Measurements from ENCODE around the gene CCDC93. TPM values are rescaled to one million over a fixed set of nuclear protein-coding genes. Genes with fewer than 3 reads are reported as not detected.
A peak's percentile ranks its signal among the peaks of the same experiment; 100 is the strongest.

Gene CCDC93
- total RNA-seq, 1 donor from 2014 or later: 17.7 TPM

GRCh38 chr2:117994729-117995128 is 19.1 kb downstream of the CCDC93 start:
- no peak for DNase-seq (ENCODE audit: low read depth in 2 of 2)

DNA sequence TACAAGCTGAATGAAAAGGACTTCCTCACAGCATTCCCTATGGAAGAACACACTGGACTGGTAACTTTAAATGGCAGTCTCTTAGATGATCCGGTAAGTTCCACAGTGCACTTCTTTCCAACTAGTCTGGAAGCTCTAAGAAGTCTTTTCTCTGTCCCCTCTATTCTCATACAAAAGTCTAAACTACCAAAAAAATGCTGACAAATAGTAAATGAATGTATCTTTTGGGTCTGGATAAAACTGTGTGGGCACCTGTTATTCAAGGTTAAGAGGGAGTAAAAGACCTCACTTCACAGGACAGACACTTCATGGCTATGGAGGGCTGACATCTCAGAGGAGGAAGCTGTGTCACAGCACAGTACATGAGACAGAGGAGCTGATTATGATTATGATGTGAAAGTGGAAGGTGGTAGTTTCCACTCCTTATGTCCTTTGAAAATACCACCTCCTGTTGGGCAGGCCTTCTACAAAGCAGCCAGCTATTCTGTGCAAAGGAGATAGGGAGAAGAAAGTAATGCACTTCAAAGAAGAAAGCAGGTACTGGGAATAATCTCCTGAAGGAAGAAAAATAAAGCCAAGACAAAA is 23.9 kb downstream of the CCDC93 start:
- DNase-seq (ENCODE audit: low read depth in 2 of 2): no peak

DNA sequence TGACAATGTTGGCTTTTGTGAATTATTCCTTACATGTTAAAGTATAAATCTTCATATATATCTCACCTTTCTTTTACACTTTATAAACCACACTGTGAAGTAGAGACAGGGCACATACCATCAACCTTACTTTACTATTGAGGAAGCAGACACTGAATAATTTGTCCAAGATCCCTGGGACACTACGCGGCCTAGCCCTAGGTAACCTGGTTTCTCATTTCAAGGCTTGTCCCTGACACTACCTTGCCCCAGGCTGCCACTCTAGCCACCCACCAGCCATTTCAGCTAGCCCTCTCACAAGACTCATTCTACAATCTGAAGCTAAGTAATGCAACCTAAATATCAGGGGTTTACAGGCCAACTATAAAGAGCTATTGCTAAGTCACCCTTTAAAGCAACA is 26.7 kb downstream of the CCDC93 start:
- no peak for DNase-seq (ENCODE audit: low read depth in 2 of 2)

DNA sequence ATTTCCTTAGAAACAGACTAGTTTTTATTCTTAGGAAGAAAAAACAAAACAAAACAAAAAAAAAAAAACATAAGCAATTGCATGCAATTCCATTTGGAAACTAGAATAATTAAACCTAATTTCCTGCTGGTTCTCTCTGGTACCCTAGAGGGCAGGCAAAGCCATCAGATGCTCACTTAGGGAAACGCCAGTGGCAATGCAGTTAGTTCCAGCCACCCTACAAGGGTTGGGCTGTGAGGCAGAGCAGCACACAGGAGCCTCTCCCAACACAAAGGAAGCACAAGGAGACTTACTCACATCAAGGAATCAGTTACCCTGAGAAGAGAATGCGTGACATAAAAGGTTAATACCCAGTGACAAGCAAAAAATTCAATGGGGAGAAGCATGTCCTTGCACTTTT is 28.8 kb downstream of the CCDC93 start:
- no peak for DNase-seq (ENCODE audit: low read depth in 2 of 2)

DNA sequence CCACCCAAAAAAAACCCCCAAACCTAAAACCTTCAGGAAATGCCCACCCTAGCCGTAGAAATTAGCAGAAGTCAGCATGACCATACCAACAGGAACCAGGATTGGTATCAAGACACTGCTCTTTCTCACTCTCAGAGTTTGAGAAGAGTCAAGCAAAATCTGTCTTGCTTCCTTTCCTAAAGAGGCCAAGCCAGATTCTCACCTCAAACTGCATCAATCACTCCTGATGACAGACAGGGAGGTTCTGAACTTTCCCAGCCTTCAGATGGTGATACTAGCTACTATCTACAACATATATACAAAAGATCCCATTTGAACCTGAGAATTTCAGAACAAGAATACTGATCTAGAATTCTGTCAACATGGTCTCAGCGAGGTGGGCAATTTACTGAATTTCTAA is 29.7 kb downstream of the CCDC93 start:
- DNase-seq (ENCODE audit: low read depth in 2 of 2): no peak

DNA sequence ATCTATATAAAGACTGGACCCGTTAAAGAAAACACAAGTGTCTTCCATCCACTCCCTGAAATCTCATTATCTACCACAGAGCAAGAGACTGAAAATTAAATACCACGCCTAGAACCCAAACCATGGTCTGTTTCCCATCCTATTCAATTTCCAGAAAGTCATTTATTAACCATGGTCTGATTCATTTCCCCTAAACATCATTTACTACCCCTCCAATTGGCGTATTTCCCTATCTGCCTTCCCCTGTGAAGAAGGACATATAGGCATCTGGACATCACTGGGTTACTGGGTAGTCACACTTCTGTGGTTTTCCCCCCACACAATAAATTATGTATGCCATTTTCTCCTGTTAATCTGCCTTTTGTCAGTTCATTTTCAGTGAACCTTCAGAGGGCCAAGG is 30.8 kb downstream of the CCDC93 start:
- DNase-seq (ENCODE audit: low read depth in 2 of 2): no peak

GRCh38 chr2:117982376-117983033 is 31.4 kb downstream of the CCDC93 start:
- no peak for DNase-seq (ENCODE audit: low read depth in 2 of 2)

DNA sequence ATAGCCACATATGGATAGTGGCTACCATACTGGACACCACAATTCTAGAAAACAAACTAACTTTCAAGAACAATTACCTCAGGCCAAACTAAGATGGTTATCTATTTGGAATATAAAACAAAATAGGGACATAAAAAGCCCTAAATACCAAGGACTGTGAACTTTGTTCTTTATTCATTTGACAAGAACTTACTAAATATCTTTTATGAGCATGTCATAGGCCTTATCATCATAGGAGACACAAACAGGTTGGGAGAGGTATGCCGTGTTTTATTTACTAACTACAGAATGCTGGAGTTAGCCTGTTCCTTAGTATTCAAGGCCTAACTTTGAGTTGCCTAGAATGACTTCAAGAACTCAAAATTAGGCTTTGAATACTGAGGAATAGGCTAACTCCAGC is 32.1 kb downstream of the CCDC93 start:
- no peak for DNase-seq (ENCODE audit: low read depth in 2 of 2)

GRCh38 chr2:117980783-117981676 is 32.8 kb downstream of the CCDC93 start:
- DNase-seq (ENCODE audit: low read depth in 2 of 2): peak in 1 of 2 donors; percentile 32

DNA sequence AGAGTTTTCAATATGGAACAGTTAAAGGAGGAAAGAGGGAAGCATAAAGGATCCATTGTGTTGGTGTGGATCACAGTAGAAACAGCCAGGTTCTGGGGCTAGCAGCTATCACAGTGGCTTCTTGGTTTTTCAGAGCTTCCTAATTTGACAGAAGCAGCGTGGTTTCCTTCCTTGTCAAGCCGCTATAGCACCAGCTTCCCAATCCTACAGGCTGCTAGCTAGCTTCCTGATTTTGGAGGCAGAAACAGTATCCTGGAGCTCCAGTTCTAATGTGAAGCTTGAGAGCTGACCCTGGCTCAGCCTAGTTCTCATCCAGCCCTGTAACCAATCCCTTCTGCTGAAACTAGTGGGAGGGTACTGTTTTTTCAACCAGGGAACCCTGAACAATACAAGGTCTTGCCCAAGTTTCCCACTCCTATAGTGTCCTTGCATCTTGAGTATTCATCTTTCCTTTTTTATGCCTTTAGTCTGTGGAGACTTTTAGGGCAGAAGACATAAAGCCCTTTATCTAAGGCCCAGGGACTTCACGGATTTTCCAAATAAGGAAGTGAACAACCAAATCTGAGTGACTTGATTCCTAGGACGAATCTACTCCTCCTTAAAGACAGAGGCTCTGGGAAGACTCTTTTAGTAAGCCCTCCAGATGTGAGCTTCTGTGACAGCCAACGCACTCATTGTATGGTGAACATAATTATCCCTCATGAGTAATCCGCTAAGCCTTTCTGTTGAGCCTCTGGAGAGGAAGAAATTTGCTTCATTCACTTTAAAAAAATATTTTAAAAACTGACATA is 33.8 kb downstream of the CCDC93 start:
- no peak for DNase-seq (ENCODE audit: low read depth in 2 of 2)

DNA sequence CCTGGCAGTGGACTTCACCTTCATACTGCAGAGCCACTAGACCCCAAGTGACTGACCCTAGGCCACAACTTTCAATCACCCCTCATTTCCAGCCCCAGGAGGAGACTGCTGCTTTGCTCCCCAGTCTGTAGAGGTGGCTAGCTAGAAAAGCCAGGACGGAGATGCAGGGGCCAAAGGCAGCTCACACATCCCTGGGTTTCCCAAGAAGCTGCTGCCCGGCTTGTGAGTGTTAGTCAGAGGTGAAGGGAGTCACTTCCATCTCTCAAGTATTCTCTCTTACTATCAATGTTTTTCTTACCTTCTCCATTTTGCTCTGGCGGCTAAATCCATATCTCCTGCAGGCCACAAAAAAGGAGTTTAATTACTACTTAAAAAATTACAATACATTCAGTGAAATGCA is 36.2 kb downstream of the CCDC93 start:
- no peak for DNase-seq (ENCODE audit: low read depth in 2 of 2)

- no peak for DNase-seq (ENCODE audit: low read depth in 2 of 2)
Observed at GRCh38 chr2:117976581-117976980, 37.3 kb downstream of the CCDC93 start.

DNA sequence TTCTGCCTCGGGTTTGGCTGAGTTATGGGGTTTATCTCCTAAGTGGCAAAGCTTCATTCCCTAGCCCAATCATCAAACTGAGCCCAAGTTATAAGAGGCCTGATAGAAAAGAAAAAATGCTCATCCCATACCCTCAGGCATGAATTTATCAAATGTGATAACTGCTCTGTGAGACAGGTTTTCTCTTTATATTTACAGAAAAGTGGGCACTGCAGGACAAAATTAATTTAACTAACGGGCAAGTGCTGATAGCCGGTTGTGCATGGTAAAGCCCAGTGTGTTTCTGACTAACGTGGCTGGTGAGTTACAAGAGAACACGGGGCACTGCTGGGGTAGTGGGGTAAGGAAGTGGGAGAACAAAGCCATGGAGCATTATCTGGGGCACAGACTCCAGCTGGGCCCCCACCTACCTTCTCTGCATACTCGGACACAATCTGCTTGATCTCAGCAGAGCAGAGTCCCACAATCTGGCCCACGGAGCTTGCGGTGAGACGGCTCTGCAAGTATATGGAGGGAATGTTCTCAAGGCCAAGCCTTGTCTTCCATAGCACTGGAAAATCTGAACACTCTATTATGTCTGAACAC is 40.3 kb downstream of the CCDC93 start:
- DNase-seq (ENCODE audit: low read depth in 2 of 2): no peak

DNA sequence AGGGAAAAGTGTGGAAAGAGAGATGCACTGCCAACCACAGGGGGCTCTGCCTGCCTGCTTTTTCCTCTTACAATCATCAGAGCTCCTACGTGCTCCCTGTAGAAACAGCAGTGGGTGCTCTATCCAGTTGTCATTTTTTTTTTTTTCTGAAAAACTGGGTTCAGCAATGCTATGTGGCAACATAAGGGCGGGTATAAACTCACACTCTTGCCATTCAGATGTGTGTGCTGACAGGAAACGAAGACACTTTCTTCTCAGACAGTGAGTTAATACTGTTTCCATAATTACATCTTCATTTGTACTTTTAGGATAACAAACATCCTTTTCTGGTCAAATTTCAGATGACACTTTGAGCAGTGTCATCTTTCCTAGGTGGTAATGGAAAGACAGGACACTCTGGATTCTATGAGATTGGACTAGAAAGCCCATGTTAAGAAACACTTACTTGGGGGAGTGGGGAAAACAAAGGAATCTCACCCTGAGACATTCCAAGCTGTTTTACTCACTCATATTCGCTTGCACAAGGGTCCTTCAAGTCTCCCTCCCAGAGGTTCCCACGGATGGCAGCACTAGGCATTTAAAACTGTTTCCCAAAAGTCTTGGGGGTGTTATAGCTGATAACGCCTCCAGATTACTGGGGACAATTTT is 41.3 kb downstream of the CCDC93 start:
- DNase-seq (ENCODE audit: low read depth in 2 of 2): no peak

DNA sequence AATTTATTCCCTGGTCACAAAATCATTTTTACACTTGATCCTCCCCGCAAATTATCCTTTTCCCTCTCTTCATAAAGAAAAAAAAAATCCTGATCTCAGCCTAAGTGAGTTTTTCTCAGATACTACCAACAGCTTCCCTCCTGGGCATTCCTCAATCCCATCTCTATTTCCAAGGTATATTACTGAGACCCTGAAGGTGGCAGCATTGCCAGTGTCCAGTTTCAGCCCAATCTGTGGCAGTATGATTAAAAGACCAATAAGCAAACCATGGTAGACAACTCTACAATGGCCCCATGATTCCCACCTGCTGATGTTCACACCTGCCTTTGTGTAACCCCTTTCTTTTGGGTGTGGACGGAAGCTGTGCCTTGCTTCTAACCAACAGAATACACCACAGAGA is 45.1 kb downstream of the CCDC93 start:
- no peak for DNase-seq (ENCODE audit: low read depth in 2 of 2)

DNA sequence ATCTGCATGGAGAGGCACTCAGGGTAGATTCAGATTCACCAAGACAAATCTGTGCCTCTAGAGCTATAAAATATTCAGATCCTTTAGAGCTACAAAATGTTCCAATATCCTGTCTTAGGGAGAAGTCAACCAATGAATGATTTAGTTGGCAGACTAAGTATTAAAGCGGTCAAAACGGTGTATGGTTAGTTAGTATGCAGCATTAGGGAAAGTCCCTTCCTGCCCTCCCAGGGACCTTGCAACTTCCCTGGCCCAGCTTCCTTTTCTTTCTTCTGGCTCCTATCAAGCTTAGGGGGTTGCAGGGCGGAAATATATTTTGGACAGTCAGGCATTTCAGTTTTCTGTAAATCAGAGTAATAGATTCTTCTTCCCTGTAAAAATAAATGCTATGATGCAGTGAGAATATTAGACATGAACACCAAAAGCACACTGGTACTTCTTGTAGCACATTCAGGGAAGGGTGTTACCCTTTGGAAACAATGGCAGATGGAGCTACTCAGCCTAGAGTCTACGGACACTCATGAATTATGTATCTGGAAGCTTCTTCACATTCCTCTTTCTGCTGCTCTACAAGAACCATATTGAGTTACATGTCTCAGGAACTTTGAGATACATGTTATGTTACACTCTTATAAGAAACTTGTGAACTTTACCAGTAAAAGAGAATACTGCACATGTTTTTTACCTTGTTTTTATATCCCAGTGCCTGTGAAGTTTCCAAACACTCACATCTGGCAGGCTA is 45.7 kb downstream of the CCDC93 start:
- DNase-seq (ENCODE audit: low read depth in 2 of 2): no peak

DNA sequence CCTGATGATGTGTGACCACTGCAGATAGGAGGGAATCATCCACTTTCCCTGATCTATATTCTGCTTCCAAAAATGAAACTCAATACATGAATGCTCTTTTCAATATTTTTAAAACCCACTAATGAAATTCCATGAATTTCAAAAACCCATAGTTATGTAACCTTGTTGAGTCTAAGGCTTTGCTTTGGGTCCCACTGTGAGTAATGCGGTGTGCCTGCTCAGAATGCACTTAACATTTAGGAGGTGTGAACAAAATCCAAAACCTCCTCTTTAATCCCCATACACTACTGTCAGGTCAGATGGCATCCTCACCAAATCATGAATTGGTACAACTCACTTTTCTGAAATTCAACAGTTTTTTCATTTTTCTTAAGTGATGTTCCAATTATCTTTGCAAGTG is 50.4 kb downstream of the CCDC93 start:
- no peak for DNase-seq (ENCODE audit: low read depth in 2 of 2)

GRCh38 chr2:117961201-117961600 is 52.7 kb downstream of the CCDC93 start:
- no peak for DNase-seq (ENCODE audit: low read depth in 2 of 2)

GRCh38 chr2:117960231-117960630 is 53.6 kb downstream of the CCDC93 start:
- peak in 1 of 2 donors; percentile 41 for DNase-seq (ENCODE audit: low read depth in 2 of 2)

DNA sequence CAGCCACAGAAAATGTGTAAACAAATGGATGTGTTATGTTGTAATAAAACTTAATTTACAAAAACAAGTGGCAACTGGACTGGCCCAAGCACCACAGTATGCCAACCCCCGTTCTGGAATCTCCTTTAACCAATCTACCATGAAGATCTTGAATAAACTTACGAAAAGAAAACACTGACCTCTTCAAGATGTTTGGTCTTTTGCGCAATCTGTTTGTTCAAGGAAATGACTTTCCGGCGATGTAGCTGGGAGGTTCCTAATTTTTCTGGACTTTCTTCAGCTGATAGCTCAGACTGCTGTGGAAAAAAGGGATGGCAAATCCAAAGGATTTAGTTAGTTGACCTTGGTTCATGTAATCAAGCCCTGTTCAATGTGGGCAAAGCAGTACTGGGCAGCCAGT is 55.7 kb downstream of the CCDC93 start:
- peak in 1 of 2 donors; percentile 78 for DNase-seq (ENCODE audit: low read depth in 2 of 2)
